OCI-LY1 (cell line): Measurements from ENCODE around the gene BAIAP2L2.

Source experiments
- H2AFZ ChIP-seq: fragments of 200-600 bp; sonication (generic), shearing (Covaris generic); 2 replicates; pipeline ENCODE4 v1.6.0; 2014; ENCODE audit warnings: antibody characterized with exemption, mild to moderate bottlenecking, low read length
- H3F3A ChIP-seq: fragments of 200-600 bp; sonication (generic), shearing (Covaris generic); 2 replicates; pipeline ENCODE4 v1.6.0; 2014; ENCODE audit warnings: mild to moderate bottlenecking, antibody characterized with exemption, low read length, moderate library complexity; ENCODE audit not compliant: insufficient read depth
- H3K27ac ChIP-seq: fragments of 200-600 bp; sonication (generic); 2 replicates; pipeline ENCODE4 v1.5.1; 2014; ENCODE audit warnings: low read length, mixed run types, mild to moderate bottlenecking, low read depth; ENCODE audit not compliant: poor library complexity, severe bottlenecking
- H3K27me3 ChIP-seq: fragments of 200-600 bp; sonication (generic); 2 replicates; pipeline ENCODE4 v1.6.0; 2014; ENCODE audit warnings: antibody characterized with exemption, mild to moderate bottlenecking, low read length, moderate library complexity; ENCODE audit not compliant: insufficient read depth
- H3K36me3 ChIP-seq: fragments of 200-600 bp; sonication (generic); 2 replicates; pipeline ENCODE4 v1.6.1; 2014; ENCODE audit warnings: mild to moderate bottlenecking, antibody characterized with exemption, low read length, moderate library complexity, mixed read lengths; ENCODE audit not compliant: insufficient read depth
- H3K4me1 ChIP-seq: fragments of 200-600 bp; sonication (generic); 2 replicates; pipeline ENCODE4 v1.5.1; 2014; ENCODE audit warnings: mild to moderate bottlenecking, low read length, moderate library complexity; ENCODE audit not compliant: insufficient read depth, severe bottlenecking
- H3K4me2 ChIP-seq: fragments of 200-600 bp; sonication (generic), shearing (Covaris generic); 2 replicates; pipeline ENCODE4 v1.6.1; 2014; ENCODE audit warnings: low read length
- H3K4me3 ChIP-seq: fragments of 200-600 bp; sonication (generic); 2 replicates; pipeline ENCODE4 v1.5.1; 2014; ENCODE audit warnings: low read length, low read depth, mild to moderate bottlenecking, mixed read lengths; ENCODE audit not compliant: poor library complexity, severe bottlenecking
- H3K79me2 ChIP-seq: fragments of 200-600 bp; shearing (Covaris generic); 2 replicates; pipeline ENCODE4 v1.6.1; 2016; ENCODE audit warnings: mixed run types, low read length, mixed read lengths; ENCODE audit not compliant: insufficient read depth
- H3K9ac ChIP-seq: fragments of 200-600 bp; sonication (generic), shearing (Covaris generic); 2 replicates; pipeline ENCODE4 v1.6.1; 2014; ENCODE audit warnings: mild to moderate bottlenecking, low read length, mixed read lengths
- H3K9me2 ChIP-seq: fragments of 200-600 bp; sonication (generic), shearing (Covaris generic); 2 replicates; pipeline ENCODE4 v1.6.1; 2014; ENCODE audit warnings: low read depth, mild to moderate bottlenecking, low read length, mixed read lengths
- H3K9me3 ChIP-seq: fragments of 200-600 bp; shearing (Covaris generic); 2 replicates; pipeline ENCODE4 v1.6.1; 2014; ENCODE audit warnings: low read length, mixed read lengths
- H4K20me1 ChIP-seq: fragments of 200-600 bp; sonication (generic), shearing (Covaris generic); 2 replicates; pipeline ENCODE4 v1.6.0; 2016; ENCODE audit warnings: mild to moderate bottlenecking, low read length; ENCODE audit not compliant: insufficient read depth
- CTCF ChIP-seq: fragments of 200-600 bp; sonication (generic), shearing (Covaris generic); IDR thresholded peaks from 2 replicates; pipeline ENCODE4 v1.5.1; 2017; ENCODE audit warnings: mild to moderate bottlenecking, antibody characterized with exemption, low read length, moderate library complexity, mixed read lengths
- EZH2 ChIP-seq: fragments of 200-600 bp; sonication (generic), shearing (Covaris generic); IDR thresholded peaks from 2 replicates; pipeline ENCODE4 v1.8.0; 2017; ENCODE audit warnings: borderline replicate concordance, mixed run types, mild to moderate bottlenecking, antibody characterized with exemption, low read length, moderate library complexity, mixed read lengths

The BAIAP2L2 gene

GRCh38 chr22:38075961-38076360 is 34.5 kb downstream of the BAIAP2L2 start:
- no peak overlapping the region for H3K9ac ChIP-seq
- no peaks in the 10 kb centered on the region for H3K9me3 ChIP-seq
- TF ChIP-seq CTCF (no peak), EZH2 (no peak)
- no peak overlapping the region for H3K27ac ChIP-seq
- no peaks in the 10 kb centered on the region for H3K79me2 ChIP-seq
- H3K27me3 ChIP-seq: 0 out of 2 replicates have a peak, but pooled peaks cover 3% of the 10 kb centered on the region
- H3K9me2 ChIP-seq: no peaks in the 10 kb centered on the region
- H3K4me1 ChIP-seq: no peaks in the 10 kb centered on the region
- no peak overlapping the region for H3K4me3 ChIP-seq
- H3F3A ChIP-seq: no peaks in the 10 kb centered on the region
- H2AFZ ChIP-seq: no peak overlapping the region
- no peak overlapping the region for H3K4me2 ChIP-seq
- peaks cover 15% of the 10 kb centered on the region; the same call in 1 of the 2 replicates for H3K36me3 ChIP-seq
- H4K20me1 ChIP-seq: no peaks in the 10 kb centered on the region

DNA sequence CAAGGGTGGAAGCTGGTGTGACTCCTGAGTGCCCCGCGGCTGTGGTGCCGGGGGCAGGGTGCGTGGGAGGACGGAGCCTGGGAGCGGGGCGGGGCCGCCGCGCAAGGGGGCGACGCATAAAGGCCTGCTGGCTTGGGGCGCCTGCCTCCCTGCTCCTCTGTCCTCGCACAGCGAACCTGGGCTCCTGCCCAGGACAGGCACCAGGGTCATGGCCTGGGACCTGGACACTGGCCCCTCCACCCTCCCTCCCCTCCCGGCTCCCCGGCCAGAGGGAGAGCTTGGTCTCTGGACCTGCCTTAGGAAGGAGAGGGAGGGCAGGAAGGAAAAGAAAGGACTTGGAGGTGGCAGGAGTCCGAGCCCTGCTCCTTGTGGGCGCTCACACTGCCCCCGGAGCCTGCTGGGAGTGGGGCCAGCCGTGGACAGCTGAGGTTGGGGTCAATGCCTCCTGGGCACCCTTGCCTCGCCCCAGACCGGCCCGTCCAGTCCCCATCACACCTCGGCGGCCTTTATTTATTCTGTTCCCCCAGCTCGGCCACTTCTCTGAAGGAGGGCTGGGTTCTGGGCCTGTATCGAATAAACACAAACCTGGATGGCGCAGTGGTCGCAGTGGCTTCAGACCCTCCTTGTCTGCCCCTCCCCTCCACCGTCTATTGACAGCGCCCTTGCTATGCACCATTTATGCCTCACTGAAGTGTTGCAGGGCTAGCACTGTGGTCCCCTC is 35.2 kb downstream of the BAIAP2L2 start:
- no peak for TF ChIP-seq CTCF
- TF ChIP-seq EZH2: no peak
- Histone ChIP-seq H3K9me3 (no peaks in the 10 kb centered on the region), H3K36me3 (peaks cover 15% of the 10 kb centered on the region; the same call in 1 of the 2 replicates), H3K27ac (no peak overlapping the region), H4K20me1 (no peaks in the 10 kb centered on the region), H3K9ac (no peak overlapping the region), H3K79me2 (no peaks in the 10 kb centered on the region), H3K27me3 (0 out of 2 replicates have a peak, but pooled peaks cover 3% of the 10 kb centered on the region), H3K4me2 (no peak overlapping the region), H3K4me3 (no peak overlapping the region), H2AFZ (no peak overlapping the region), H3K9me2 (no peaks in the 10 kb centered on the region), H3K4me1 (no peaks in the 10 kb centered on the region), H3F3A (no peaks in the 10 kb centered on the region)

GRCh38 chr22:38074181-38075104 is 36.0 kb downstream of the BAIAP2L2 start:
- Histone ChIP-seq H3K4me2 (no peak overlapping the region), H3K27me3 (0 out of 2 replicates have a peak, but pooled peaks cover 3% of the 10 kb centered on the region), H3K4me3 (no peak overlapping the region), H3K36me3 (peaks cover 15% of the 10 kb centered on the region; the same call in 1 of the 2 replicates), H3K4me1 (no peaks in the 10 kb centered on the region), H3K9me2 (no peaks in the 10 kb centered on the region), H3K9me3 (no peaks in the 10 kb centered on the region), H3K27ac (no peak overlapping the region), H2AFZ (no peak overlapping the region), H3F3A (no peaks in the 10 kb centered on the region), H4K20me1 (no peaks in the 10 kb centered on the region), H3K79me2 (no peaks in the 10 kb centered on the region), H3K9ac (no peak overlapping the region)
- no peak for TF ChIP-seq EZH2
- TF ChIP-seq CTCF: no peak
